ENCODE results near the gene GZMB. TPM values are rescaled to one million over a fixed set of nuclear protein-coding genes. Genes with fewer than 3 reads are reported as not detected.

Gene GZMB
- total and polyA plus RNA-seq, 7 donors: 0.22 to 1.0 (median 0.46) TPM; not detected in 1

DNA sequence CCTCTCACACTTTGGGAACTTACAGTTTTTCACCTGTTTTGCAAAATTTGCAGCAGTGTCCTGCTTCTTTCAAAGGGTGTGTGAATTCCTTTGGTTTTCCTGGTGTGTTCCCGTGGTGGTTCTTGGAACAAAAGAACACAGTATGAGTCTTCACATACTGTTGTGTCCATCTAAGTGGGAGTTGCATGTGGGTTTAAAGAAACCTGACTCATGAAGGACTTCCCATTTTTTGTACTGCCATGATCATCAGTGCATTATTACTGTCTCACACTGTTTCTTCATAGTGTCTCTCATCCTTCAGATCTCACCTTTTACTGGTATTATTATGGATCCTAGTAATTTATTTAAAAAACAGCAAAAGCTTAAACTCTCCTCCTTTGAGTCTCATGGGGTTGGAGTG is 20.7 kb downstream of the GZMB start:
- Histone ChIP-seq H3K27me3 (ENCODE audit: insufficient read depth in 3 of 3, low read length in 2 of 3) (no peaks in the 10 kb centered on the region), H3K27ac (no peak overlapping the region), H3K9me3 (peaks cover 3% of the 10 kb centered on the region), H3K36me3 (ENCODE audit: insufficient read depth in 1 of 2, low read depth in 1 of 2) (no peaks in the 10 kb centered on the region), H3K4me3 (no peak overlapping the region), H3K4me1 (no peaks in the 10 kb centered on the region)
- 58 to 59% (median 58%) methylated on average over 1 of the region's 1 CpG for WGBS, 3 donors
- no peak for ATAC-seq
- intact Hi-C loops (cut with DNase I): no loop called here
- TF ChIP-seq, protein P1, sequence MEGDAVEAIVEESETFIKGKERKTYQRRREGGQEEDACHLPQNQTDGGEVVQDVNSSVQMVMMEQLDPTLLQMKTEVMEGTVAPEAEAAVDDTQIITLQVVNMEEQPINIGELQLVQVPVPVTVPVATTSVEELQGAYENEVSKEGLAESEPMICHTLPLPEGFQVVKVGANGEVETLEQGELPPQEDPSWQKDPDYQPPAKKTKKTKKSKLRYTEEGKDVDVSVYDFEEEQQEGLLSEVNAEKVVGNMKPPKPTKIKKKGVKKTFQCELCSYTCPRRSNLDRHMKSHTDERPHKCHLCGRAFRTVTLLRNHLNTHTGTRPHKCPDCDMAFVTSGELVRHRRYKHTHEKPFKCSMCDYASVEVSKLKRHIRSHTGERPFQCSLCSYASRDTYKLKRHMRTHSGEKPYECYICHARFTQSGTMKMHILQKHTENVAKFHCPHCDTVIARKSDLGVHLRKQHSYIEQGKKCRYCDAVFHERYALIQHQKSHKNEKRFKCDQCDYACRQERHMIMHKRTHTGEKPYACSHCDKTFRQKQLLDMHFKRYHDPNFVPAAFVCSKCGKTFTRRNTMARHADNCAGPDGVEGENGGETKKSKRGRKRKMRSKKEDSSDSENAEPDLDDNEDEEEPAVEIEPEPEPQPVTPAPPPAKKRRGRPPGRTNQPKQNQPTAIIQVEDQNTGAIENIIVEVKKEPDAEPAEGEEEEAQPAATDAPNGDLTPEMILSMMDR (IDR thresholded peaks at IDR 0.05): no peak
- DNase-seq: no peak

DNA sequence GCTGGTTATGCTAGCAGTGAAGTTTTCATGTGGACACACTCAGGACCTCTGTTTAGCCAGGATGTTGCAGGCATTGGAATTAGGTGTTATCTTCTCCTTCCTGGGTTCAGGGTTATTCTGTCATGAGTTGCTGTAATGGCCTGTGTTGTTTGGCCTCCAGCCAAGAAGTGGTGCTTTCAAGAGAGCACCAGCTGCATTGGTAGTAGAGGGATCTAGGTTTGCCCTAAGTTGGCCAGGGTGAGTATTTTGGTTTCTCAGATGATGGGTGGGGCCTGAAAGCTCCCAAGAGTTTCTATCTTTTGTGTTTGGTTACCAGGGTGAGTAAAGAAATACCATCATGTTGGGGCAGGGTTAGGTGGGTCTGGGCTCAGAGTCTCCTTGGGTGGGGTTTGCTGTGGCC is 21.8 kb downstream of the GZMB start:
- TF ChIP-seq, protein P1 (IDR thresholded peaks at IDR 0.05): no peak
- Histone ChIP-seq H3K4me1 (no peaks in the 10 kb centered on the region), H3K36me3 (ENCODE audit: insufficient read depth in 1 of 2, low read depth in 1 of 2) (no peaks in the 10 kb centered on the region), H3K27ac (no peak overlapping the region), H3K9me3 (peaks cover 3% of the 10 kb centered on the region), H3K4me3 (no peak overlapping the region), H3K27me3 (ENCODE audit: insufficient read depth in 3 of 3, low read length in 2 of 3) (no peaks in the 10 kb centered on the region)
- intact Hi-C loops (cut with DNase I): no loop called here
- ATAC-seq: no peak
- DNase-seq: no peak

DNA sequence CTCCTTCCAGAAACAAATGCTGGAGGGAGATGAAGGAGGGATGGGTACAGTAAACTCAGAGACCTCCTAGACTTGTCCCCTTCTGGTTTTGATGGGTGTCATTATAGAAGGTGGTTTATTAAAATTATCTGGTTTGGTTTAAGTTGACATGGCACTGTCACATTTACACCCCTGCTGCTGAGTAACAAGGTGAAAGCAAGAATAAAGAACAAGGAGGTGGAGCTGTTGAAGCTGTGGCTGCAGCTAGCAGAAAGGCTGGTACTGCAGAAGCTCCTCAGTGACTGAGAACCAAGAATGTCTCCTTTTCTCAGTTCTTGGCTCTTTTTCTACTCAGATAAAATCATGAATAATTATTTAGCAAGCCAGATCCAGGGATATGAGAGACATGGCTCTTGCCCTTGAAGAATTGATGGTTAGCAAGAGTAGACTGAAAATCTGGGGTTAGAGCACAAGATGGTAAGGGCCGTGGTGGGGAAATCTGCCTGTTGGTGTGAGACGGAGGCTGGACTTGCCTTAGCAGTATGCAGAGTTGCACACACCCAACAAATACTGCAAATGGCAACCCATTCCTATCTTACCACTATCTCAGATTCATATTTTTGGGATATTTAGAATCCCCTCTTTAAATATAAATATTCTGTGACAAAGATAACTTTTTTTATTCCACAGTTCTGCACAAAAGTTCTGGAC is 24.2 kb downstream of the GZMB start, which contains the start of gene GZMH:
TSS of gene GZMH (minus strand) at position 31 of the 690 bp plus-strand sequence. CDS start 72 bp downstream, outside the sequence.
- no peaks in the 10 kb centered on the region for H3K36me3 ChIP-seq (ENCODE audit: insufficient read depth in 1 of 2, low read depth in 1 of 2)
- H3K4me1 ChIP-seq: no peaks in the 10 kb centered on the region
- H3K9me3 ChIP-seq: peaks cover 3% of the 10 kb centered on the region
- intact Hi-C loops (cut with DNase I): no loop called here
- ATAC-seq (no peak), DNase-seq (no peak)
- TF ChIP-seq, protein P1 (IDR thresholded peaks at IDR 0.05): no peak
- H3K4me3 ChIP-seq: no peak within 1 kb of the TSS
- H3K27ac ChIP-seq: no peak within 1 kb of the TSS
- H3K27me3 ChIP-seq (ENCODE audit: insufficient read depth in 3 of 3, low read length in 2 of 3): no peaks in the 10 kb centered on the region
- 79 to 85% (median 80%) methylated on average over 2 of the region's 2 CpGs for WGBS, 3 donors

DNA sequence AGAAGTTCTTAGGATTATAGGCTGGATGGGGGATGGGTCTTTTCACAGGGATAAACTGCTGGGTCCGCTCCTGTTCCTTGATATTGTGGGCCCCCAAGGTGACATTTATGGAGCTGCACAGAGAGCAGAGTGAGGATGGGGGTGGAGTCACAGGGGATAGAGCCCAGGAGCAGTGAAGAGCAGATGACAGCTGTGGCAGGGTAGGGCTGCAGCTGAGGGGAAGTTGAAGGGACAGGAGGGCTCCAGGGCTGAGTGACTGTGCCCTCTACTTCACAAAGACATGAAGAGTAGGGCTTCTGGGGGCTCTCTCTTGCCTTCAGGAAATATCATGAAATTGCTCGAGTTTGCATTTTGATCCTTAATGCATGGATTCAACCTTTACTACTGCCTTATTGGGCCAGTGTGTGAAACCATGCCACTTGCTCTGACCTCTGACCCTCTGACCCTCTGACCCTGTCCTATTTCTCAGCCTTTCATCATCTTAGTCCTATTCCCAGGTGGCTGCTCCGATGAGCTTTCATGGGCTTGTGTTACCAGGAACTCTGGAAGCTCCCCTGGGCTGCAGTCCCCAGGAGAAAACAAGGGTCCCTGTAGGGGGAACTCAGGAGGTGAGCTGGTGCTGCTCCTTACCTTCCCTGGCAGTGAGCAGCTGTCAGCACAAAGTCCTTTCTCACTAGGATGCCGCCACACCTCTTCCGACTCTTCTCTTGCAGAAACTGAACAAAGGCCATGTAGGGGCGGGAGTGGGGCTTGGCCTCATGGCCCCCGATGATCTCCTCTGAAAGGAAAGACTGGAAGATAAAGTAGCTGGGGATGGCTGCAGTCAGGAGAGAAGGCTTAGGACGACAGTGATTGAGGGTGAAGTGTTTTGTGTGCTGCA is 26.1 kb downstream of the GZMB start:
- intact Hi-C loops (cut with DNase I): no loop called here
- no peak for DNase-seq
- no peak for ATAC-seq
- TF ChIP-seq, protein P1 (IDR thresholded peaks at IDR 0.05): no peak
- H3K4me3 ChIP-seq: no peak overlapping the region
- H3K27ac ChIP-seq: no peak overlapping the region
- H3K36me3 ChIP-seq (ENCODE audit: insufficient read depth in 1 of 2, low read depth in 1 of 2): no peaks in the 10 kb centered on the region
- H3K27me3 ChIP-seq (ENCODE audit: insufficient read depth in 3 of 3, low read length in 2 of 3): no peaks in the 10 kb centered on the region
- peaks cover 3% of the 10 kb centered on the region for H3K9me3 ChIP-seq
- H3K4me1 ChIP-seq: no peaks in the 10 kb centered on the region
- 58 to 64% (median 59%) methylated on average over 8 of the region's 8 CpGs for WGBS, 3 donors

Data from psoas muscle (tissue), 8 donors.